H4 (cell line): ENCODE data around the gene RAB3C. TPM values are rescaled to one million over a fixed set of nuclear protein-coding genes. Genes with fewer than 3 reads are reported as not detected.

Experiments used
- DNase-seq: peaks from one replicate; pipeline ENCODE4 v3.0.0-alpha.2; 2015; ENCODE audit warnings: low spot score
- total RNA-seq: library from RNA; depleted of rRNA; stranded (reverse); fragments of >200 nt; shearing (Covaris generic); gene quantifications from 2 replicates; pipeline ENCODE4 v1.2.3, GENCODE V29; 2014

The RAB3C gene
- total RNA-seq, 1 experiment from 2014 or later = not detected

DNA sequence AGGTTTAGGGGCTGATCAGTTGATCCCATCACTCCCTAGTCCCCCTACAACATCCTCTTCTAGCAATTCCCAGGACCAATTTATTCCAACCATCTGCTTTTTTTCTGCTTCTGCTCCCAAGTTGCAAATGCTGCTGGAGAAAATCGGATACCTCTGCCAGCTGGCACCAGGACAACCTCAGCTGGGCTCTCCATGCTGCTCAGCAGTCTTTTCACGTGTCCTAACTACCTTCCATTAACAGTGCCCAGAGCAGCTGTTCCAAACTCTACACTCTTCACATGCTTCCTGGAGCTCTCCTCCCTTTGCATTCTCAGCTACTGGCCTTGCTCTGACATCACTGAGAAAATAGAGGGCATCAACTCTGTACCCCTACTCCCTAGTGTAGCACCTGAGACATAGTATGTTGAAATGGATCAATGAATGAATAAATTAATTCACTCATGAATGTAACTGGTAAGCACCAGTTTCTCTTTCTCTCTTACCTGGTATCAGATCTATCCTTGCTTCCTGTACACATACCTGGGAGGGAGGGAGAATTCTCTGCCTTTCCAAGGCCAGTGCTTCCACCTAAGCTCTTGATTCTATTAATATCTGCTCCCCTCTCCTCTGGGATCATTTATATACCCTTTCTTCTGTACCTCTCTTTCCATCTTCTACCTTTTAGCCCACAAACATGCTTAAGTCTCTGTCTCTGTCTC is 191.0 kb downstream of the RAB3C start:
- DNase-seq = no peak

DNA sequence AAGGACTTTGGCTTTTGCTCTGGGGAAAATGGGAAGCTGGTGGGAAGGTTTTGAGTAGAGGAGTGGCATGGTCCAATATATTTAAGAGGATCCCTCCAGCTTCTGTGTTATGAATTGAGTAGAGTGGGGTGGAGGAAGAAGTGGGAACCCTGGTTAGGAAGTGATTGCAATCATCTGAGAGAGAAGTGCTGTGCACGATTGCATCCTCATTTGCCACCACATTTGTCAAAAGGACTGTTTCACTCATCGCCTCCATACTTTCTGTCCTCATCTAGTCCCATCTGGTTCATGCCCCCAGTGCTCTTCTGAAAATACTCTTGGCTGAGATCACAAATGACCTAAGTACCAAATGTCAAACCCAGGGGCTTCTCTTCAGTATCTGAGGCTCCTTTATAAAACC is 192.1 kb downstream of the RAB3C start:
- no peak for DNase-seq

DNA sequence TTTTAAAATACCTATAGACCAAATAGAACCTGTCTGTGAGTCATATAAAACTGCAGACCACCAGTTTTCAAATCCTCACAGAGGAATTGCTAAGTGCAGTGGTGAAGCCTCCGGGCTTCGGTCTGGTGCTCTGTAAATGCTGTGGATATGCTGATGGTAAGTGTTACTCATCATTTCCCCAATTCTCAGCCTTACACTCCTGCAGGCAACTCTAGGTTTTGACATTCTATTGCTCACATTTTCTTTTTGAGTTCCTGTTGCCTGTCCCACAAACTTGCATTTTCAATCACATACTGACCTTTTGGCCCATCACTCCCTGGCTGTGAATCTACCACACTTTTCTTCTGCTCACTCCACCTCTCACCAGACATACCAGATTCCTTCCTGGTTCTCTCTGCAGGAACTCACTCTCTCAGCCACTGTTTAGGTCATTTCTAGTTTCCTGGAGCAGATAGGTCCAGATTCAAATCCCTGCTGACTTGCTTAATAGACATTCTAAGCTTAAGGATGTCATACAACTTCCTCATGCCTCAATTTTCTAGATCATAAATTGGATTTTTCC is 192.9 kb downstream of the RAB3C start:
- DNase-seq = no peak

DNA sequence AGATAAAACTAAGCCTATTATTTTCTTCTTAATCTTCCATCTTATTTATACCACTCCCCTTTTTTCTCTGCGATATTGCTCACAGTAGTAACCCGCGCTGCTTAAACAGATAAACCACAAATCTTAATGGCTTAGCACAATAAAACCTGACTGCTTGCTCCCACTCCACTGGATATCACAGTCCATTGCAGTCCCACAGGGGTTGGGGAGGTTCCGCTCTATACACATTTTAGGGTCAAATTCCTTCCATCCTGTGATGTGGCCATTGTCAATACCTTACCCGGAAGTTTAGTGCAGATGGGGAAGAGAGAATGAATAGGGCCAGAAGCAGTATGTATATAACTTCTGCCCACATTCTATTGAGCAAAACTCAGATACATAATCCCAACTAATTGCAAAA is 193.7 kb downstream of the RAB3C start:
- no peak for DNase-seq

DNA sequence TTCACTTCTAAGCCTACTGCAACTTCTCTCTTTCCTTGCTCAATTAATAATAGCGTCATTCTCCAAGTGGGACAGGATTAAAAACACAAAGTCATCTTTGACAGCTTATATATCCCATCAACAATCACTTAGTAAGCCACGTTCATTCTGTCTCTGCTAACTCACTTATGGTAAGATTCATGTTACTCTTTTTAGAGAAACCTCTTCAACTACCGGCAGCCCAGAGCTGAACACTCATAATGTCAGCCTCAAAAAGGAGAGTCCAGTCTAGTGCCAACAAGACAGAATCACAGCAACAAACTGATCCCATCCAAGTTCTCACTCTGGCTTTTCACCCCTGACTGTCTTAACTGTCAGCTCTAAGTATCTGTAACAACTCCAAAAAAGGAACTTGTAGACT is 196.0 kb downstream of the RAB3C start:
- DNase-seq = no peak

DNA sequence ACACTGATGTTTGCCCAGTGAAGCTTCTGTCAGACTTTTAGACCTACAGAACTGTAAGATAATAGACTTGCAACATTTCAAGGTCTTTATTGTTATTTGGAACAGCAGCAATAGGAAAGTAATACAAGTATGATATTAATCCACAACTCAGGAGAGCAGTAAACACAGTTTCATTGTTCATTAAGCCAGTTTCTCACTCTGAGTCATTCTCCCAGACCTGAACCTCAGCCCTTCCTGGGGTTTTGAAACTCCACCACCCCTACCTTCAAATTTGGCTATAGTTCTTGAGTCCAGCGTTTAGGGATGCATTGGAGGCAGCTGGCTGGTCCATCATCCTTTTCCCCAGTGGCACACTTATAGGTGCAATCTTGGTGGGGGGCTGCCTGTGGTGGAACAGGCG is 203.2 kb downstream of the RAB3C start:
- DNase-seq = no peak

DNA sequence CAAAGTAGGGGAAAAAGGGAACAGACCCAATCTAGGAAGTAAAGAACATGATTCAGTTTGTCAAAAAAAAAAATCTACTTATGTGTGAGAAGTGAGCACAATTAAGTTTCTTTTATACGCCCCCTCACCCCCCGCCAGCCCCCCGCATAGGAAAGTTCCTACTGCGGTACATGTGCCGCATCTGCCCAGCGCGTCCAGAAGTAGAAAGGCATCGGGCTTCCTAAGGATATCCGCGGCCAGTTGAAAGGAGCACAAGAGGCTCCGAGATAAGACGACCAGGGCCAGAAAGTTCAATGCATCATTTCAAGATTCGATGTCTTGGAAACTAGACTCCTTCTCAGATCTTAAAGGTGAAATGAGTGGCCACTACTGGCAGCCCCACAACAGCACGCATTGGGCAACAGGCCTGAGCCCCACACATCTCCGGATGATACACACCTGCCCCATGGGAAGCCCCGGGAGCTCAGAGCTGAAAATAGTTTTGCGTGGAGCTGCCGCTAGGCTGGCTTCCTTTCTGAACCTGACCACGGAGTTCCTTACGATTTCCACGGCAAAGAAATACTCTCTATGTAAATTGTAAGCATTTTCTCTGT is 203.9 kb downstream of the RAB3C start:
- DNase-seq = no peak

DNA sequence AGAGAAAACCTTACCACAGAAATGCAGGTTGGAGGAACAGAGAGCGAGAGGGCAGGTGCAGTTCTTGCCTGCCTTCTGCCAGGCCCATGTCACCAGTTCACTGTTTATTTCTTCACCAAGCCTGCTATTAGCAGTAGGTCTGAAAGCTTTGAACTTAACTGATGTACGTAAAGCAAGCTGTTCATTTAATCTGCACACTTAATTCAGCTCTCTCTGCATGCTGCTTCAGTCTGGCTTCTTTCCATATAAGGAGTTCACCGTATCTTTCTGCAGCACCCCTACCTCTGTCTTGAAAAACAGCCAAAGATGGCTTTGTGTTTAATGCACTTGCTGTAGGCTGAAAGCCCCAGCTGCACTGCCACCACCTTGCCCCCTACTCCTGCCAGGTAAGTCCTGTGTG is 205.1 kb downstream of the RAB3C start:
- no peak for DNase-seq

DNA sequence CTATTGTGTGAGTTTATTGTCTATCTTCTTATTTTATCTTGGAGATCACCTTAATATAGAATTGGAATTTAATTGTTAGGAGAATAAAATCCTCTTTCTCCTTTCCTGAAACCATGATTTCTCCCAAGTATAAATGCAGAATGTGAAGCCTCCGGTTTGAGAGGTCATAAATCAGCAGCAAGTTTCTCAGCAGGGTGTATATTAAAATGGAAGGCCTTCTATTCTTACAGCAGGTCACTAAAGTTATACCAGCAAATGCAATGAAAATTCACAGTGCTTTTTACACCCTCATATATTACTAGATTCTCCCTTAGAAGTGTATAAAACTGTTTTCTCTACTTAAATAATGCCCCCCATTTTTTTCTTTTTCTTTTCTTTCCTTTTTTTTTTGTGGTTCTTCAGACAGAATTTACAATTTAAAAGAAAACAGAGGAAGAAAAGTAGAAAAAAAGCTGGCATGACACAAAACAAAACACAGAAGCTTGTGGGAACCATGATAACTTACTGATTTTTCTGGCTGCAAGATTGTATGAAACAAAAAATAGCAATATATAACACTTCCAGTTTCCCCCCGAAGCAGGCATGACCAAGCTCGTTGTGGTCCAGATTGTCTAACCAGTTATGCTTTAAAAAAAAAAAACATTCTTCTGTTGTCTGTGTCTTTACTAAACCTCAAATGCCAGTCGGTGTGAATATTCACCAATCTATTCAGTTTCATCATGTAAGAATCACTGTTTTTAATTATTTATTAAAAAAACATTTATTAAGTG is 211.2 kb downstream of the RAB3C start:
- DNase-seq = no peak

DNA sequence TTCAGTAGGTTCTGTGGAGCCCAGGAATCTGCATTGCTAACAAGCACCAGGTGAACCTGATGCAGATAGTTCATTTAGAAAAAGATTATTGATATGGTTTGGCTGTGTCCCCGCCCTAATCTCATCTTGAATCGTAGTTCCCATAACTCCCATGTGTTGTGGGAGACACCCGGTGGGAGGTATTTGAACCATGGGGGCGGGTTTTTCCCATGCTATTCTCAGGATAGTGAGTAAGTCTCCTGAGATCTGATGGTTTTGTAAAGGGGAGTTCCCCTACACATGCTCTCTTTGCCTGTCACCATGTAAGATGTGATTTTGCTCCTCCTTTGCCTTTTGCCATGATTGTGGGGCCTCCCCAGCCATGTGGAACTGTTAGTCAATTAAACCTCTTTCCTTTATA is 212.0 kb downstream of the RAB3C start:
- no peak for DNase-seq

DNA sequence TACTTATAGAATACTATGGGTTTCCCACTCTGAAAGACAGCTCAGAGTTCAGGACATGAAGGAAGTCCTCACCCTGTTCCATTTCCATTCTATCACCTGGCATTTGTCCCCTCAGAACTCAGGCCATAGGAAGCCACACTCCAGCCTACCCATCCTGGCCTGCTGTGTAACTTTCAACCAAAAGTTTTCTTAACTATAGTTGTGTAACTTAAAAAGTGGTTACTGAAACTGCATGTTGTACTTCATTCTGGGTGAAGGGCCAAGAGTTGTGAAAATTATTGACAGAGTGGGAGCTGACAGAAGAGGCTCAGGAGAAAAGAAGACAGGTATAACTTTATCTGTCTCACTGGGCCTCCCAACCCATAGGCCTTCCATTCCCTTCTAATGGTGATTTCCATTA is 212.5 kb downstream of the RAB3C start:
- DNase-seq = no peak

DNA sequence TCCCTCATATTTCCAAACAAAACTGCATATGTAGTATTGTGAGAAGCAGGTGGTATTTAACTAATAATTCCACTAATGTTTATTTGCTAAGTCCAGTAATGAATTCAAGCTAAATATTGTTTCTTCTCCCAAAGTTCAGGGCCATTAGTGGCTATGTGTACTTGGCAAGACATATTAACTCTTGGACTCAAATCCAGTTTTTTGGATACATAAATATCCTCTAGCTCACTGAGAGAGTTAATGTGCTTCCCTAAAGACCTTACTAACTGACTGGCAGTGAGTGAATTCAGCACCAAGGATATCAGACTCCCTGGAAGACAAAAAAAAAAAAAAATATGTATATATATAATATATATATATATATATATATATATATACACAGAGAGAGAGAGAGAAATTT is 214.1 kb downstream of the RAB3C start:
- no peak for DNase-seq

DNA sequence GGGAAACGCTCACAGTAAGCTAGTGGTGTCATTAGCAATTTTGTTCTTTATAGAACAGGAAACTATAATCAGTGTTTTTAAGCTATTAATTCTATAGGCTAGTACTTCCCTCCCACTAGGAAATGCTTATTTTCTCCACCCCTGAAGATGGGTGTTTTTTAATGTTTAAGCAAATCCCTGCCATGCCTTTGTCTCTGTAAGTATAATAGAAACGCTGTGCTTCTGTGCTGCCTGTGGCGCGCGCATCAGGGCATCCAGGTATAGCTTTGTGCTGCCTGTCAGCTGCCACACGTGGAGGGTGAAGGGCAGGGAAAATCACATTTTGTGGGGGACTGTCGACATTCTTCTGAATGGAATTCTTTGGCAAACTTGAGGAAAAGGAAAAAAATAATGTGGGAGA is 217.5 kb downstream of the RAB3C start:
- no peak for DNase-seq

DNA sequence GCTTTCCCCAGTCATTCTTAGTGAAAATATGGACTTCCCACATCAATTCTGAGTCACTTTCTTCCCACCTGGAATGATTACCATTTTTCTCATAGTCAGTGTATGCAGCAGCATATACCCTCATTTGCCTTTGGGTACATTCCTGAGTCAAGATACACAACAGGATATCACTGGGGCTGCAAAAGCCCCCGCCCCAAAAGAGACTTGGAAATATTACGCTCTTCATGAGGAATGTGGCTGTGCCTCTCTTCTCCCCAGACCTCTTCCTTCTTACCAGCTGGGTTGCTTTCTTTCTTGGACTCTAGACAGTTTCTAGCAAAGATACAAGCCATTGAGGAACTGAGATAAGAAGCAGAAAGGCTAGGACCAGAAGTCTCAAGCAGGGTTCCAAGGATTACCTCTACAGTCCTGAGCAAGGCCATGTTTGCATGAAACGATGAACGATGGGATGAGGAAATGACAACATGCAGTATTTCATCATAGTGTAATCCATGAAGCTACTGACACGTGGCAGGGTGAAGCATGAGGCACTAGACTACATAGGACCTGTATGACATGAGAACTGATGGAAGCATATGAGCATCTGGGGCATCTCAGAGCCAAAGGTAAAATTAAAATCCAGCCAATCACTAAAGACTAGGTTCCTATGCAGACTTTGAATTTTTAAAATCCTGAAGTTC is 218.1 kb downstream of the RAB3C start:
- no peak for DNase-seq

DNA sequence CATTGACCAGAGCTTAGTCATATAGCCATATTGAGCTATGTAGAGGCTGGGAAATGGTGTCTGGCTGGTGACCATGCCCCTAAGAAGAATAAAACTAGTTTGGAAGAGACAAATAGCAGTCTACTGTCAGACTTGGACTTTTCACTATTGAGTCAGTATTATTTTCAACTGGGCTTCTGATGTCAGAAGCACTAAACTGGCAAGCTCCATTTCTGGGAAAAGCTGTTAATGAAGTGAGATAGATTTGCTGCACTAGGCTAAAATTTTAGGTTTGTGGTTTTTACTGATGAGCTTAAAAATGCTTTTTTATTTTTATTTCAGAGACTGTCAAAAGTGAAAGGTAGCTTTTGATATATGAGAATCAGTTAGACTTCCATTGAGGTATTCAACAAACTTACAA is 220.2 kb downstream of the RAB3C start:
- no peak for DNase-seq

DNA sequence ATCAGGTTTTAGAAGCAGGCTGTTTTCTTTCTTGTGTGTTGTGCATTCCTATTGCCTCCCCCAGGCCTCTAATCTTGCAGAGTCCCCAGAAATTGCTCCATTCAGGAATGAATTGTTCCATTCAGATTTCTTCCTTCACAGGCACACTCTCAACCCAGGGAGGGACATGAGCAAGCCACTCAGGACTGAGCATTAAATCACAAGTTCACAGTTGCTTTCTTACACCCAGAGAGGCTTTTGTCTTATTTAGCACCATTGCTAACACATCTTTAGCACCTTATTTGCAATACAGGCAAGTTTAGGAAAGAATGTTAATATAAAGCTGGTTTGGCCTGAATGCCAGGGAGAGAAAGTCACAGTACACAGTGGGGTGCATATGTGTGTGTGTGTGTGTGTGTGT is 221.4 kb downstream of the RAB3C start:
- no peak for DNase-seq

DNA sequence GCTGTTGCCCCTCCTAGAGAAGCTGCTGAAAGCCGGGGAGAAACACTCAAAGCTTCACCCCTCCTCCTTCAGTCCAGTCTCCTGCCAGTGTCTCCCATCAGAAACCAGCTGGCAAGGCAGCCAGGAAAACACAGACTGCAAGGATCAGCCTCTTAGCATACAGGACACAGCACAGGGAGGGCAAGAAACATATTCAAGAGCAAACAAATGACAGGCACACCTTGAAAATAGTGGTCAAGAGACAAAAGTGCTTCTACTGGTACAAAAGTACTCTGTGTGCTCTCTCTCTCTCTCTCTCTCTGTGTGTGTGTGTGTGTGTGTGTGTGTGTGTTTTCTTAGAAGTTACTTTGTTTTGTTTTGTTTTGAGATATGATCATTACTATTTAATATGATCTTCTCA is 227.2 kb downstream of the RAB3C start:
- no peak for DNase-seq

DNA sequence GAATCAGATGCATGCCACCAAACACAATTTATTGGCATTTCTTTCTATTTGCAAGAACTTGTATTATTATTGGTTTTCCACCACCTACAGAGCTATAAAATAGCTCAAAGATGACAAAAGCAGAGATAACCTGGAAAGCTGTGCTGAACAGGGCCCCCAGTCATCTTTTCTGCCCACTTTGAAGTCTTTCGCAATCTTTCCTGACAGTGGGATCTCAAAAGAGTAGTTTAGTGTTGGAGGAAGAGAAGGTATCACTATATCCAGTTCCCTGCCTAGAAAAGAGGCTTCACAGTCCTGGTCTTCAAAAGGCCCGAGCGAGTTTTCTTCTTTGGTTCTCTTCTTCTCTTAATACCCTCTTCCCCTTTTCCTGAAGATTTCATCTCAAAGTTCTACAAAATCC is 231.0 kb downstream of the RAB3C start:
- no peak for DNase-seq

DNA sequence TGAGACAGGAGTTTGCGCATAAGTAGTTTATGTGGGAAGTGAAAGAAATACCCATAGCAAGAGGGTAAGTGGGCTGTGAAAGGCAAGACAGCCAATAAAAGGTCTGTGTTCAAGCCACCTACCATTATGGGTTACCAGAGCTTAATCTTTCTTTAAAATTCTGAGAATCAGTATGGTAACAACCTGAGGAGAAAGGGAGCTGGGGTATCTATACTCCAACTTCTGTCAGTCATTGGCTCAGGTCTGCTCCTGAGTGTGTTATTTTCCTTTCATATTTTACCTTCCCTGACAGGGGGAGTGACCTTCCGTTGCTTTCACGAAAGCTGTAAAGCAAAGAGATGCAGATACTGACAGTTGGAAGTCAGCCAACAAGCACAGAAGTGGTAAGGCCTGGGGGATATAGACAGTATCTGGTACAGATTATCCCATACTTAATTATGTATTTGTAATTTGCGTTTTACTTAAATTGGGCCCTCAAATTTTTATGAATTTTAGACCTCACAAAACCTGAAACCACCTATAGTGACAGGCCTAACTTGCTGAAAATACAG is 233.4 kb downstream of the RAB3C start:
- DNase-seq = no peak

DNA sequence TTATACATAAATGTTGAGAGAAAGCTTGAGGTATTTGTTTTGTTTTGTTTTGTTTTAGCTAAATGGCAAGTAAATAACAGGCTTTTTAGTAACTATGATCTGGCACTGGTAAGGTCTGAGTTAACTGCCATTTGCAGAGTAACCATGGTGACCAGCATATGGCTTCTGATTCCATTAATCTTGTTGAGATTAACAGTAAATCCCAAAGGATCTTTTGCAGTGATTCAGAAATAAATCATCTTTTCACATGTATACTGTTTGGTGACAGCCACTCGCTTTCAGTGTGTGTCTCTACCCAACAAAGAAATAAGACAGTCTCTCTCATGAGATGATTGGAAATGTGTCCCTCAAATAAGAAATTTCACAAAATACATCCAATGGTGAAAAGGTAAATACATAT is 235.6 kb downstream of the RAB3C start:
- no peak for DNase-seq

DNA sequence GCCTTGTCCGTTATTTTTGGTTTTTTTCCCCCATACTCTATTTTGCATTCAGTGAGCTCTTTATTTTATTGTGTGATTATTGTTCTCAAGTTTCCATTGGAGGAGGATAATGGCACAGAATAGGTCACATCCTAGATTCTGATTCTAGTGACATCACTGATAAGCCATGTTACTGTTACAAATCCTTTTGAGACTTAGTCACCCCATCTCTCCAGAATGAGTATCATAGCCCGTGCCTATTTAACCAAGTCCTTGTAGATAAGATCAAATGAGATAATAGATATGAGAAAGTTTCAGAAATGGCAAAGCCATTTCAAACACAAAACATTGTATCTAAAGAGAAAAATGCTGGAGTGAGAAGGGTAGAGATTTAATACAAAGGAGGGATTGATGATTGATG is 242.6 kb downstream of the RAB3C start:
- DNase-seq = no peak

DNA sequence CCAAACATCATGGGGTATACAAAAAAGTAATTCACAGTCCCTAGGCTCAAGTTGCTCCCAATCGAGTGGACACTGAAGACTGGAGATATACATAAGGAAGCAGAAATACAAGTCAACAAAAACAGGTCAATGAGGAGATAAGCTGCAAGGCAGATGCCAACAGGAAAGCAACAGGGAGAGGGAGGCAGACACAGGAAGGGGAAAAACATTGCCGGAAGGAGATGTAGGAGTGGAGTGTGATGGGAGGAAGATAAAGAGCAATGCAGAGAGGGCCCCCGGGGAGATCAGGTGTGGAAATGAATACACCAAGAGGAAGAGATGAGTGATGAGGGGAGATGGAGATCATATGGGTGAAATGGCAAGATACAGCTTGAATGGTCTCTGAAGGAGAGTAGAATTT is 243.0 kb downstream of the RAB3C start:
- DNase-seq = no peak
